Measurements from ENCODE around the gene PRR13. TPM values are rescaled to one million over a fixed set of nuclear protein-coding genes. Genes with fewer than 3 reads are reported as not detected.
A peak's percentile ranks its signal among the peaks of the same experiment; 100 is the strongest.
"Not testable (repeated sequence)": the region's sequence is repeated elsewhere in the genome, so short reads cannot be mapped to it uniquely, and the experiment has no call there.

PRR13 gene
- total and polyA plus RNA-seq, 2 experiments from 2014 or later, result 42.4 to 217 TPM

GRCh38 chr12:53478865-53479264 is 37.3 kb downstream of the PRR13 start:
- in situ Hi-C loops (cut with MboI), result no loop called here
- Histone ChIP-seq H3K4me3 (no peak overlapping the region), H3K79me2 (ENCODE audit: insufficient read depth) (peaks cover 45% of the 10 kb centered on the region), H3K27ac (peak overlapping the region; percentile 71), H3K36me3 (ENCODE audit: low read depth) (peaks cover 84% of the 10 kb centered on the region), H3K4me1 (ENCODE audit: insufficient read depth) (peaks cover 44% of the 10 kb centered on the region), H3K9me3 (ENCODE audit: low read depth) (no peaks in the 10 kb centered on the region), H3K9ac (peak overlapping the region; percentile 18), H3F3A (ENCODE audit: insufficient read depth) (peaks cover 92% of the 10 kb centered on the region), H3K4me2 (ENCODE audit: unreplicated experiment) (no peak overlapping the region), H3K9me2 (ENCODE audit: insufficient read depth) (no peaks in the 10 kb centered on the region), H4K20me1 (ENCODE audit: insufficient read depth) (peaks cover 7% of the 10 kb centered on the region), H2AFZ (no peak overlapping the region), H3K27me3 (replicated peaks; ENCODE audit: insufficient read depth) (no peaks in the 10 kb centered on the region)
- WGBS, 2 experiments (ENCODE audit: low coverage in 1 of 2, low lambda C conversion rate in 2 of 2, missing lambda C conversion rate in 2 of 2), result 15 to 24% methylated on average over 1 of the region's 1 CpG
- TF ChIP-seq EZH2phosphoT487 (IDR thresholded peaks at IDR 0.05; ENCODE audit: insufficient read depth, low read depth), result no peak
- no peak for TF ChIP-seq EZH2 (IDR thresholded peaks at IDR 0.05; ENCODE audit: insufficient read depth, poor library complexity, severe bottlenecking)
- peak; percentile 78 for DNase-seq

- no peaks in the 10 kb centered on the region for H3K9me3 ChIP-seq (ENCODE audit: low read depth)
- peaks cover 83% of the 10 kb centered on the region for H3K36me3 ChIP-seq (ENCODE audit: low read depth)
- peaks cover 92% of the 10 kb centered on the region for H3F3A ChIP-seq (ENCODE audit: insufficient read depth)
- TF ChIP-seq EZH2 (IDR thresholded peaks at IDR 0.05; ENCODE audit: insufficient read depth, poor library complexity, severe bottlenecking), result no peak
- TF ChIP-seq EZH2phosphoT487 (IDR thresholded peaks at IDR 0.05; ENCODE audit: insufficient read depth, low read depth), result no peak
- peak overlapping the region; percentile 18 for H3K9ac ChIP-seq
- no peak for DNase-seq
- peaks cover 7% of the 10 kb centered on the region for H4K20me1 ChIP-seq (ENCODE audit: insufficient read depth)
- no peaks in the 10 kb centered on the region for H3K27me3 ChIP-seq (replicated peaks; ENCODE audit: insufficient read depth)
- H3K79me2 ChIP-seq (ENCODE audit: insufficient read depth), result peaks cover 41% of the 10 kb centered on the region
- peaks cover 44% of the 10 kb centered on the region for H3K4me1 ChIP-seq (ENCODE audit: insufficient read depth)
- H3K4me2 ChIP-seq (ENCODE audit: unreplicated experiment), result no peak overlapping the region
- in situ Hi-C loops (cut with MboI), result no loop called here
- H3K9me2 ChIP-seq (ENCODE audit: insufficient read depth), result no peaks in the 10 kb centered on the region
- 53 to 64% methylated on average over 5 of the region's 5 CpGs for WGBS, 2 experiments (ENCODE audit: low coverage in 1 of 2, low lambda C conversion rate in 2 of 2, missing lambda C conversion rate in 2 of 2)
- no peak overlapping the region for H2AFZ ChIP-seq
- no peak overlapping the region for H3K4me3 ChIP-seq
- H3K27ac ChIP-seq, result peak overlapping the region; percentile 71
These were observed 37.8 kb downstream of the PRR13 start for GRCh38 chr12:53479331-53479730.

- no peaks in the 10 kb centered on the region for H3K9me2 ChIP-seq (ENCODE audit: insufficient read depth)
- H3K79me2 ChIP-seq (ENCODE audit: insufficient read depth), result peaks cover 26% of the 10 kb centered on the region
- peak overlapping the region; percentile 71 for H3K27ac ChIP-seq
- peaks cover 83% of the 10 kb centered on the region for H3F3A ChIP-seq (ENCODE audit: insufficient read depth)
- no peaks in the 10 kb centered on the region for H3K27me3 ChIP-seq (replicated peaks; ENCODE audit: insufficient read depth)
- no peak overlapping the region for H2AFZ ChIP-seq
- H3K4me1 ChIP-seq (ENCODE audit: insufficient read depth), result peaks cover 44% of the 10 kb centered on the region
- 63 to 65% methylated on average over 12 of the region's 12 CpGs for WGBS, 2 experiments (ENCODE audit: low coverage in 1 of 2, low lambda C conversion rate in 2 of 2, missing lambda C conversion rate in 2 of 2)
- no peak overlapping the region for H3K4me3 ChIP-seq
- DNase-seq, result no peak
- H3K9ac ChIP-seq, result peak overlapping the region; percentile 29
- peaks cover 69% of the 10 kb centered on the region for H3K36me3 ChIP-seq (ENCODE audit: low read depth)
- in situ Hi-C loops (cut with MboI), result no loop called here
- H3K4me2 ChIP-seq (ENCODE audit: unreplicated experiment), result no peak overlapping the region
- no peaks in the 10 kb centered on the region for H3K9me3 ChIP-seq (ENCODE audit: low read depth)
- TF ChIP-seq EZH2phosphoT487 (IDR thresholded peaks at IDR 0.05; ENCODE audit: insufficient read depth, low read depth), result no peak
- TF ChIP-seq EZH2 (IDR thresholded peaks at IDR 0.05; ENCODE audit: insufficient read depth, poor library complexity, severe bottlenecking), result no peak
- H4K20me1 ChIP-seq (ENCODE audit: insufficient read depth), result peaks cover 7% of the 10 kb centered on the region
These were observed 39.2 kb downstream of the PRR13 start for GRCh38 chr12:53480491-53481442.

- H2AFZ ChIP-seq; H3K27me3 ChIP-seq (replicated peaks; ENCODE audit: insufficient read depth); H3K4me3 ChIP-seq; in situ Hi-C loops (cut with MboI); H4K20me1 ChIP-seq (ENCODE audit: insufficient read depth); H3K9me3 ChIP-seq (ENCODE audit: low read depth); H3K9me2 ChIP-seq (ENCODE audit: insufficient read depth): not testable (repeated sequence)
- peak; percentile 82 for DNase-seq
- peaks cover 62% of the 10 kb centered on the region for H3K36me3 ChIP-seq (ENCODE audit: low read depth)
- H3K9ac ChIP-seq, result peak overlapping the region; percentile 29
- peaks cover 44% of the 10 kb centered on the region for H3K4me1 ChIP-seq (ENCODE audit: insufficient read depth)
- peak overlapping the region; percentile 71 for H3K27ac ChIP-seq
- peak overlapping the region; percentile 44 for H3K4me2 ChIP-seq (ENCODE audit: unreplicated experiment)
- 13 to 15% methylated on average over 6 of the region's 6 CpGs for WGBS, 2 experiments (ENCODE audit: low coverage in 1 of 2, low lambda C conversion rate in 2 of 2, missing lambda C conversion rate in 2 of 2)
- peaks cover 76% of the 10 kb centered on the region for H3F3A ChIP-seq (ENCODE audit: insufficient read depth)
- H3K79me2 ChIP-seq (ENCODE audit: insufficient read depth), result peaks cover 19% of the 10 kb centered on the region
These were observed 39.9 kb downstream of the PRR13 start for GRCh38 chr12:53481458-53481857.

All from GM23248 (cell line).